Stimulated activated CD8-positive, alpha-beta memory T cell treated with anti-CD3 and anti-CD28 coated beads, Interleukin-15, amount 100 ng/mL, for 24 hours (primary cell): ENCODE results near the gene TRAF5.
A peak's percentile ranks its signal among the peaks of the same experiment; 100 is the strongest.
"Not testable (repeated sequence)": the region's sequence is repeated elsewhere in the genome, so short reads cannot be mapped to it uniquely, and the experiment has no call there.

Source experiments
- DNase-seq: peaks from one replicate; pipeline ENCODE4 v3.0.0-alpha.2; 2020; ENCODE audit warnings: low read depth

The TRAF5 gene

DNA sequence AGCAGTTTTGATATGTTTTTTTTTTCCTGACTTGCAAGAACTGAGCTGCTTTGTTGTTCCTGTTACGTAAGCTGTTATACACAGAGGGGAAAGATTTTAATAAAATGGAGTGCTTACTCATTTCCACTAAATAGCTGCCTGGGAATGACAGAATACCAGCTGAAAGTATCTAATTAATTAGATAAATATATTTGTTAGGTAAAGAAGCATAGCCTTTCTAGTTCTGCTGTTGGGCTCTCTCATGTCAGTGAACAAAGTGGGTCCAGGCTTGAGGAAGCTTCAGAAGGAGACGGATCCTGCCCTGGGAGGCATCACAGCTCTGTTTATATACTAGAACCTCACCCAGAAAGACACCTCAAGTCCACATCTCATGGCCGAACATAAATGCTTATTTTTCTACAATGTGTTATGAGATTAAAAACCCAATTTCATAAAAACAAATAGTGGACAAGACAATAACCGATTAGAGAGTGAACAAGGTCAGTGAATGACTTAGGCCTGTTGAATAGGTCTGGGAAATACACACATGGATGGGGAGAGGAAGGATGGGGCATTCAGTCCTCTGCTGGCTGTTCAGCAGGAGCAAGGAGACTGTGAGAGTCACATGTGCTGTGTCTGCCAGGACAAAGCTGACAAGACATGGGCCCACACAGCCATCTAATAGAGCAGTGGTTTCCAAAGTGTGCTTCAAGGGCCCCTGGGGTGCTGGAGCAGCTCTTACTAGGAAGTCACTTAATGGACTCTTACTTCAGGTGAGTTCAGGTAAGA lies 20.6 kb downstream of the TRAF5 start:
- no peak for DNase-seq

DNA sequence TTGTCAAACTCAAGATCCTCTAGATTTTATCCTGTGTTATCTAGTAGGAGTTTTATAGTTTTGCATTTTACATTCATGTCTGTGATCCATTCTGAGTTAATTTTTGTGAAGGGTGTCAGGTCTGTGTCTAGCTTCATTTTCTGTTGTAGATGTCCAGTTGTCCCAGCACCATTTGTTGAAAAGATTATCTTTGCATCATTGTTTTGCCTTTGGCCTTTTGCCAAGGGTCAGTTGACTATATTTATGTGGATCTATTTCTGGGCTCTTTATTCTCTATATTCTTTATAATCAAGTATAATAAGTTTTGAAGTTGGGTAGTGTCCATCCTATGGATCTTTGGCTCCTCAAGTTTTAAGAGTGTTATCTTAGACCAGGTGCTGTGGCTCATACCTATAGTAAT lies 21.9 kb downstream of the TRAF5 start:
- DNase-seq: no peak

GRCh38 chr1:211349741-211350140 lies 23.1 kb downstream of the TRAF5 start:
- DNase-seq: no peak

DNA sequence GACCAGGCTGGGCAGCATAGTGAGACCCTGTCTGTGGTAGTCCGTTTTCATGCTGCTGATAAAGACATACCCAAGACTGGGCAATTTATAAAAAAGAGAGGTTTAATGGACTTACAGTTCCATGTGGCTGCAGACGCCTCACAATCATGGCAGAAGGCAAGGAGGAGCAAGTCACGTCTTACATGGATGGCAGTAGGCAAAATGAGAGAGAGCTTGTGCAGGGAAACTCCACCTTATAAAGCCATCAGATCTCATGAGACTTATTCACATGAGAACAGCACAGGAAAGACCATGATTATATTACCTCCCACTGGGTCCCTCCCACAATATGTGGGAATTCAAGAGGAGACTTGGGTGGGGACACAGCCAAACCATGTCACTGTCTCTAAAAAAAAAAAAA lies 25.4 kb downstream of the TRAF5 start:
- DNase-seq: not testable (repeated sequence)

DNA sequence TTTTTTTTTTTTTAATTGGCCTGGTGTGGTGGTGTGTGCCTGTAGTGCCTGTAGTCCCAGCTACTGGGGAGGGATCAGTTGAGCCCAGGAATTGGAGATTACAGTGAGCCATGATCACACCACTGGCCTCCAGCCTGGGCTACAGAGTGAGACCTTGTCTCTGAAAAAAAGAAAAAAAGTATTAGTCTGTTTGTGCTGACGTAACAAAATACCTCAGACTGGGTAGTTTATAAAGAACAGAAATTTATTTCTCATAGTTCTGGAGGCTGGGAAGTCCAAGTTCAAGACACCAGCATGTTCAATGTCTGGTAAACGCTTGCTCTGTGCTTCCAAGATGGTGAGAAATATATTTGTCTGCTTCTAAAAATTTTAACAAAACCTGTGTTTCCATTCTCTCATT lies 25.8 kb downstream of the TRAF5 start:
- DNase-seq: no peak

DNA sequence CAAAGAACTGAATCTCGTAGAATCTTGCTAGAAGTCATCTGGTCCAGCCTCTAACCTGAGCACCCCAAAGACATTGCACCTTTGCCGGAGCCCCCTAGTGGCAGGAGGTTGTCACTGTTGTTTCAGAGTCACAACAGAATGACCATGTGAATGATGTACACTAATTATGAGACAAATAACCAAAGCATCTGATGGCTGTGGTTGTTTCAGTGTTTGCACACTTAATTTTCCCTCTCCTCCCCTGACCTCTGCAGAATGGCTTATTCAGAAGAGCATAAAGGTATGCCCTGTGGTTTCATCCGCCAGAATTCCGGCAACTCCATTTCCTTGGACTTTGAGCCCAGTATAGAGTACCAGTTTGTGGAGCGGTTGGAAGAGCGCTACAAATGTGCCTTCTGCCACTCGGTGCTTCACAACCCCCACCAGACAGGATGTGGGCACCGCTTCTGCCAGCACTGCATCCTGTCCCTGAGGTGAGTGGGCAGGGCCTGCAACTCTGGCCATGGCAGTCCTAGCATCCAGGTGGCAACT lies 26.4 kb downstream of the TRAF5 start:
- peak; percentile 24 for DNase-seq

DNA sequence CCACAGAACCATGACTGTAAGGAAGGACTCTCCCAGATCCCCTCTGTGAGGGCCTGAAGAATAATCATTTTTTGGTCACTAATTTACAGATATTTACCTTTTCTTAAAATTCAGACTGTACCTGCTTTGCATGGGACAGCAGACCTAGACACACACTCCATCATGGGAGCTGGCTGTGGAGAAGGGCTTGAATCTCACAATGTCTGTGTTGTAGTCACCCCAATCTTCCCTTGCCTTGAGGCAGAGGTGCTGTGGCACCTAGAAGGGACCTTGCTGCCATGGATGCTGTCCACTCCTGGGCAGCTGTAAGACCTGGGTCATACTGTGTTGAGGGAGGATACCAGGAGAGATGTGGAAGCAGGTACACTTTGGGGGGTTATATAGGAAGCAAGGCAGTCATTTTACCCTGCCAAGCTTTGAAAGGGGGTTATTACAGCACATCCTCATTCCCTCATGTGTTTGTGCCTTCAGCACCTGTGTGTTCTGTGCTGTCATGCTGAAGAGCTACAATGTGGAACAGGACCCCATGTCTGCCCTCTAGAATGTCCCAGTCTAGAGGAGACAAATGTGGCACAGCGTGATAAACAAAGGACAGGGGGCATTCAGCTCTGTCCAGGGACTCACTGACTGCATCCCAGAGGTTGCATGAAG lies 27.1 kb downstream of the TRAF5 start:
- DNase-seq: no peak

GRCh38 chr1:211355873-211356272 lies 29.2 kb downstream of the TRAF5 start:
- no peak for DNase-seq

DNA sequence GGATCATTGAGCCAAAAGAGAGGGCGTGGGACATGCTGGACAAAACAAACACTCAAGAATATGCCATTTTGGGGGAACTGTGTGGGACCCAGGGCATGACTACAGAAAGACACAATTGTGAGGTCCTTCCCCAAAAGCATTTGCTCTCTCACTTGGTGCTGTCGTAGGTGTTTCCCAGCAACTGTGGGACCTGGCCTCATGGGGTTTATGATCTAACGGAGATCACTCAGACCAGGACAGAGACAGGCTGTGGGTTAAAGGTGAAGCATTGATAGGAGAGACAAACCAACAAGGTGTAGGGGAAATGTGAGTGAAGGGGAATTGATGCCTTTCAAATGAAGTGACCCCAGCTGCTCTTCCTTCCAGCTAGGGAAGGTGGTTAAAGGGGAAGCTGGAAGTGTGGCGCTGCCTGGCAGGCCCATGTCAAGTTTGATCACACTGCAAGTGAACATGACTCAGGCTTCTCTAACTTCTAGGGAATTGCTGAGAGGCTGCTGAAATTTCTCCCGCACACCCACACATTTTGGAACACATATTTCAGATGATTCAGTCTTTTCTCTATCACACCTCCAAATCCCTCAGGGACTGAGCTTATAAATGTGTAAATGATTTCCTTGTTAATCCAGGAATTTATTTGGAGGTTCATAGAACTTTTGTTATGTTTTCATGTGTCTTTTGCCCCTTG lies 30.2 kb downstream of the TRAF5 start:
- no peak for DNase-seq

DNA sequence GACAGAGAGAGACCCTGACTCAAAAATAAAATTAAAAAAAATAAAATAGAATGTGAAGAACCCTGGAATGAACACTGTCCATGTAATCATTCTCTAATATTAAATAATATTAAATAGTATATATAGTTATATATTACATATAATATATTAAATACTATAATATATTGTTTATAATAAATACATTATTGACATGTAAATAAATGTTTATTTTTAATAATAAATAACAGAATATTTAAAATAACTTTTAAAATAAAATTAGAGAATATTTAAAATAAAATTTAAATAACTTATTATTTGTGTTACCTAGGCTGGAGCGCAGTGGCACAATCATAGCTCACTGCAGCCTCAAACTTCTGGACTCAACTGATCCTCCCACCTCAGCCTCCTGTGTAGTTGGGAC lies 32.1 kb downstream of the TRAF5 start:
- DNase-seq: no peak

- DNase-seq: no peak
Measured at GRCh38 chr1:211359876-211360275, 33.2 kb downstream of the TRAF5 start.

DNA sequence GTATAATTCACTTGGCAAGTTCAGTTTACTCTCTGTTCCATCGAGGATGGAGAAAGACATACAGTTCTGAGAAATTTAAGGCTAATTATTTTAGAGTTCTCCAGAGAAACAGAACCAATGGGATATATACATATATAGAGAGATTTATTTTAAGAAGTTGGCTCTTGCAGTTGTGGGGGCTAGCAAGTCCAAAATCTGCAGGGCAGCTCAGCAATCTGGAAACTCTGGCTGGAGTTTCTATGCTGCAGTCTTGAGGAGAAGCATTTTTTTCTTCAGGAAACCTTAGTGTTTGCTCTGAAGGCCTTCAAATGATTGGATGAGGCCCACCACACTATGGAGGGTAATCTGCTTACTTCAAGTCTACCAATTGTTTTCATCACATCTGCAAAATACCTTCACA lies 34.6 kb downstream of the TRAF5 start:
- no peak for DNase-seq

GRCh38 chr1:211369640-211370039 lies 43.0 kb downstream of the TRAF5 start:
- no peak for DNase-seq

DNA sequence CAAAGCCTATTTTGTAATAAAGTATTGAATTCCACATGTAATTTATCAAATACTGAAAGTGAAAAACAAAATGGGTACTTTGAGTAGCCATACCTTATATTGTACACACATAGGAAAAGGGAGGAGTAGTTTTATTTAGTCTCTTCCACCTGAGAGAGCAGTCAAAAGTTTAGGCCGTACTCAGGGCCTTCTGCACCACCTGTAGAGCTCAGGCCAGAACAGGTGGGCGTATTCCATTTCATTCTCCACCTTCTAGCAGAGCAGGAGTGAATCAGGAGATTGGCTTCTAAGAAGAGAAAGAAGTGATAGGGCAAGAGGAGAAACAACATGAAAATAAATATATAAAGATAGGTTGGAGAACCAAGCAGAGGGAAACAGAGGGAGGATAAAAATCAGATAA lies 44.0 kb downstream of the TRAF5 start:
- no peak for DNase-seq

GRCh38 chr1:211371406-211372105 lies 44.9 kb downstream of the TRAF5 start:
- no peak for DNase-seq

DNA sequence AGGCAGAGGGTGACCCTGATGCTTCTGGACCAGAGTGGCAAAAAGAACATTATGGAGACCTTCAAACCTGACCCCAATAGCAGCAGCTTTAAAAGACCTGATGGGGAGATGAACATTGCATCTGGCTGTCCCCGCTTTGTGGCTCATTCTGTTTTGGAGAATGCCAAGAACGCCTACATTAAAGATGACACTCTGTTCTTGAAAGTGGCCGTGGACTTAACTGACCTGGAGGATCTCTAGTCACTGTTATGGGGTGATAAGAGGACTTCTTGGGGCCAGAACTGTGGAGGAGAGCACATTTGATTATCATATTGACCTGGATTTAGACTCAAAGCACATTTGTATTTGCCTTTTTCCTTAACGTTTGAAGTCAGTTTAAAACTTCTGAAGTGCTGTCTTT lies 45.8 kb downstream of the TRAF5 start:
- DNase-seq: no peak

DNA sequence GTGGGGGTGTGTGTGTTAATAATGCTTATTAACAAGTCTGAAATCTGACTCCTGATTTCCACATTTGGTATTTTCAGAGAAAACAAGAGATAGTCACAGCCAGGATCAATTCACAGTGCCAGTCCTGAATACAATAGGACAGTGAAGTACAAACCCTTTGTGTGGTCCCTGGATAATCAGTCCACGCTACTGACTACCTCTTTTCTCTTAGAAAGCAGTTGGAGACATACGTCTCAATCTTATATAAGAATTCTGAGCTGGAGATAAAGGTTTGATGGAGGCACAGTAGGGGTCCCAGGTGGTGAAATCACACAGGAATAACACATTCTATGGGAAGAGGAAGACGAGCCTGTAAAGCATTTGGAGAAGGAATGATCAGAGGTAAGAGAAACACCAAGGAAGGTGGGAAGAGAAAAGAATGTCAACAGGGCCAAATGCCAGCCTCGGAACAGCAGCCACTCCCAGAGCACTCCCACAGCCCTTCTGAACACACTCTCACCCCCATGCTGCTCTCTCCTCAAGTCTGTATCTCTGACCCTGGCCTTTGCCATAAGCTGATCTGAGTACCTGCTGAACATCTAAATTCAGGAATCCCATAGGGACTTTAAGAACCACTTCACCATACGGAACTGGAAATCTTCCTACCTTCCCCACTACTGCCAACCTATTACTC lies 48.6 kb downstream of the TRAF5 start:
- DNase-seq: no peak

GRCh38 chr1:211375949-211376348 lies 49.3 kb downstream of the TRAF5 start:
- DNase-seq: no peak

- no peak for DNase-seq
Measured at GRCh38 chr1:211376807-211377470, 50.3 kb downstream of the TRAF5 start.

- no peak for DNase-seq
Measured at GRCh38 chr1:211377539-211378450, 51.2 kb downstream of the TRAF5 start.
